Stimulated activated CD4-positive, alpha-beta T cell treated with anti-CD3 and anti-CD28 coated beads, Interleukin-1b, Interleukin-23, amount 100 ng/mL, for 24 hours (primary cell): ENCODE data around the gene TMEM52B.

Experiments
- DNase-seq, 4 experiments: peaks; one replicate each; pipeline ENCODE4 v3.0.0-alpha.2; 2020; ENCODE audit warnings: low read depth in 4 of 4, low spot score in 1 of 4

Gene TMEM52B

DNA sequence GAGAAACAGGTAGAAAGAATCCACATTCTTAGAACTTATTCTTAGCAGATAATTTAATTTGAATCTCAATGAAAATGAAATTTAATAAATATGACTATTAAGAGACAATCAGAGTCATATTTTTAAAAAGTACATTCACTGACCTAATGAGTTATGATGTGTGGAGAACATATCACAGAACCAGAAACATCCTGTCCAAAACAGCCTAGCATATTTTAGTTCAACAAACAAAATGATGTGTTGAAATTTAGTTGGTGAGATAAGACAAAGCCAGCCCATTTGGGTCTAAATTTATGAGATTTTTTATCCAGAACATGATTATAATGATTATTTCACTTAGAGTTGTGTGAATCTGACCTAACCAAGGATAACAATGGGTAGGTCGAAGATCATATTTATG, 59.7 kb downstream of the TMEM52B start:
- no peak for DNase-seq

DNA sequence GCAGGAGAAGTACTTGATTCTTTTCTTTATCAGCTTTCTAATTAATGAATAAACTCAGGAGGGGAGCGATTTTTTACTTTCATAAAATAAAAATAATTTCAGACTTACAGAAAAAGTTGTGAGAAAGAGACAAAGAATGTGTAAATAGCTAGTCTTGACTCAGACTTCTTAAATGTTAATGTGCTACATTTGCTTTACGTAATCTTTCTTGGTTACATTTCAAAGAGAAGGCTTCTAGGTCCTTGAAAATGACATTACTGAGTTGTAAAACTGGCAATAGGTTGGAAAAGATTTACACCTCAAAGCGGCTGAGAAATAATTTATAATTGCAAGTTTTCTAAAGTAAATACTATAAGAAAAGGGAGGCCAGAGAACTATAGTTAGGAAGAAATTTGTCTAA, 62.5 kb downstream of the TMEM52B start:
- DNase-seq, result no peak
